RKO (cell line): Measurements from ENCODE around the gene FOXRED1.

Source experiments
- DNase-seq: peaks from one replicate; pipeline ENCODE4 v3.0.0-alpha.2; 2016; ENCODE audit warnings: low spot score

FOXRED1 gene

GRCh38 chr11:126311401-126312291 is 42.7 kb downstream of the FOXRED1 start:
- no peak for DNase-seq

- DNase-seq = no peak
Measured at GRCh38 chr11:126312961-126313360, 44.0 kb downstream of the FOXRED1 start.

- no peak for DNase-seq
Measured at GRCh38 chr11:126313826-126314225, 44.9 kb downstream of the FOXRED1 start.

GRCh38 chr11:126317432-126317755 is 48.4 kb downstream of the FOXRED1 start:
- no peak for DNase-seq

GRCh38 chr11:126317756-126318573 is 49.0 kb downstream of the FOXRED1 start:
- no peak for DNase-seq

- DNase-seq = no peak
Measured at GRCh38 chr11:126318574-126319373, 49.8 kb downstream of the FOXRED1 start.

GRCh38 chr11:126319374-126319740 is 50.4 kb downstream of the FOXRED1 start:
- DNase-seq = no peak

- no peak for DNase-seq
Measured at GRCh38 chr11:126322996-126323395, 54.0 kb downstream of the FOXRED1 start.

- no peak for DNase-seq
Measured at GRCh38 chr11:126327281-126328000, 58.5 kb downstream of the FOXRED1 start.
